IPS-18c (cell line): ENCODE results near the gene DRG1.
"Not testable (repeated sequence)": the region's sequence is repeated elsewhere in the genome, so short reads cannot be mapped to it uniquely, and the experiment has no call there.

Experiments used
- H3K4me3 ChIP-seq: 2 replicates; pipeline ENCODE4 v1.7.0; 2013; ENCODE audit warnings: low read depth, mild to moderate bottlenecking, low read length, moderate library complexity; ENCODE audit not compliant: insufficient read depth
- H3K9me3 ChIP-seq: one replicate; pipeline ENCODE4 v1.6.1; 2013; ENCODE audit warnings: mild to moderate bottlenecking, low read length, moderate library complexity; ENCODE audit not compliant: control insufficient read depth, insufficient read depth

The DRG1 gene

DNA sequence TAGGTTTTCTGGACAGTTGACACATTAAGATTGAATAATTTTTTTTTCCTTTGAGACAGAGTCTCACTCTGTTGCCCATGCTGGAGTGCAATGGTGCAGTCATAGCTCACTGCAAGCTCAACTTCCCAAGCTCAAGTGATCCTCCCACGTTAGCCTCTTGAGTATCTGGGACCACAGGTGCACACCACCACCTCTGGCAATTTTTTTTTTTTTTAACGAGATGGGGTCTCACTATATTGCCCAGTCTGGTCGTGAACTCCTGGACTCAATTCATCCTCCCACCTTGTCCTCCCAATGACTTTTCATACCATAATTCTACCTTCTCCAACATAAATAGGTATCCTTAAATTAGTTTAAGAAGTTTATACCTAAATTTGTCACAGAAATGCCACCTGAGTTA is 81.7 kb downstream of the DRG1 start:
- Histone ChIP-seq H3K4me3 (no peak overlapping the region), H3K9me3 (no peaks in the 10 kb centered on the region)

DNA sequence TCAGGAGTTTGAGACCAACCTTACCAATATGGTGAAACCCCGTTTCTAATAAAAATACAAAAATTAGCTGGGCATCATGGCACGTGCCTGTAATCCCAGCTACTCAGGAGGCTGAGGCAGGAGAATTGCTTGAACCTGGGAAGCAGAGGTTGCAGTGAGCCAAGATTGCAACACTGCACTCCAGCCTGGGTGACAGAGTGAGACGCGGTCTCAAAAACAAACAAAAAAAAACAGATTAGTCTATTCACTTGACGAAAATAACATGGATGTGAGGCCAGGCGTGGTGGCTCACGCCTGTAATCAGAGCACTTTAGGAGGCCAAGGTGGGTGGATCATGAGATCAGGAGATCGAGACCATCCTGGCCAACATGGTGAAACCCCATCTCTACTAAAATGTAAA is 83.1 kb downstream of the DRG1 start:
- H3K4me3 ChIP-seq, H3K9me3 ChIP-seq: not testable (repeated sequence)
